HG03469 (cell line): ENCODE results near the gene RPP25.
A peak's percentile ranks its signal among the peaks of the same experiment; 100 is the strongest.
"Not testable (repeated sequence)": the region's sequence is repeated elsewhere in the genome, so short reads cannot be mapped to it uniquely, and the experiment has no call there.

Experiments
- ATAC-seq: cut with Tn5 transposase; IDR thresholded peaks from one replicate; pipeline ENCODE4 v1.9.1; 2021; ENCODE audit warnings: mild to moderate bottlenecking, moderate library complexity, moderate number of reproducible peaks; ENCODE audit not compliant: unreplicated experiment

Gene RPP25

GRCh38 chr15:74963213-74963612, 6.6 kb upstream of the RPP25 start:
- ATAC-seq = no peak

- no peak for ATAC-seq
Measured at GRCh38 chr15:74962671-74963070, 6.1 kb upstream of the RPP25 start.

- no peak for ATAC-seq
Measured at GRCh38 chr15:74962219-74962618, 5.6 kb upstream of the RPP25 start.

GRCh38 chr15:74961616-74962015, 5.0 kb upstream of the RPP25 start:
- ATAC-seq = no peak

DNA sequence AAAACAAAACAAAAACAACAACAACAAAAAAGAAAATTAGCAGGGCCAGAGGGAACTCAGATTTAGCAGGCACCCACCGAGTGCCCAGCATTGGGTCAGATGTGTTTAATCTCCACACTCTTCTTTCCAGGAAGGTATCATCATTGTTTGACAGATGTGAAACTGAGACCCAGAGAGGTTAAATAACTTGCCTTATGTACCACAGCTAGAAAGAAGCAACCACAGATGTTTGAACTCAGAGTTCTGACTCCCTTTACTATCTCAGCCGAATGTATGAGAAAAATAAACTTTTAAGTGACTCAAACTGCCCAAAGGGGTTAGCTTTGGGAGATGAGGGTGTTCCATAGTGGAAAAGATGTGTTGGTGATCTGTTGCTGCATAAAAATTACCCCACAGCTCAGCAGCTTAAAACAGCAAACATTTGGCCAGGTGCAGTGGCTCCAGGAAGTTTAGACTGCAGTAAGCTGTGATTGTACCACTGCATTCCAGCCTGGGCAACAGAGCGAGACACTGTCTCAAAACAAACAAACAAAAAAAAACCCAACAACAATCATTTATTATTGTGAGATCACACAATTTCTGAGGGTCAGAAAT, 4.5 kb upstream of the RPP25 start:
- ATAC-seq = no peak

- no peak for ATAC-seq
Measured at GRCh38 chr15:74960286-74960685, 3.7 kb upstream of the RPP25 start.

DNA sequence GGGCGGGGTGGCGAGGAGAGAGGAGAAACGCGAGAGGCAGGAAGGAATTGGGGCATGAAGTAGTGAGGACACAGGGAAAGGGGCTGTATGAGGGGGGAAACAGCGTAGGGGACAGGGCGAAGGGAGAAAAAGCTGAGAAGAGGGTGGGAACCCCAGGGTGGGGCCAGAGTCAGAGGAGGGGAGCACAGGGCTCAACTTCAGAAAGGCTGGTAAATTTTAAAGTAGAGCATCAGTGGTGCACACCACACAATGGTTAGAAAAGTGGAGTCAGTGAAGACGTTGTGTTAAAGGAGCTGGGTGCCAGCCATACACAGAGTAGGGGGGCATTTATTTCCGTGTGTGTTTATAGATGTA, 3.0 kb upstream of the RPP25 start:
- no peak for ATAC-seq

DNA sequence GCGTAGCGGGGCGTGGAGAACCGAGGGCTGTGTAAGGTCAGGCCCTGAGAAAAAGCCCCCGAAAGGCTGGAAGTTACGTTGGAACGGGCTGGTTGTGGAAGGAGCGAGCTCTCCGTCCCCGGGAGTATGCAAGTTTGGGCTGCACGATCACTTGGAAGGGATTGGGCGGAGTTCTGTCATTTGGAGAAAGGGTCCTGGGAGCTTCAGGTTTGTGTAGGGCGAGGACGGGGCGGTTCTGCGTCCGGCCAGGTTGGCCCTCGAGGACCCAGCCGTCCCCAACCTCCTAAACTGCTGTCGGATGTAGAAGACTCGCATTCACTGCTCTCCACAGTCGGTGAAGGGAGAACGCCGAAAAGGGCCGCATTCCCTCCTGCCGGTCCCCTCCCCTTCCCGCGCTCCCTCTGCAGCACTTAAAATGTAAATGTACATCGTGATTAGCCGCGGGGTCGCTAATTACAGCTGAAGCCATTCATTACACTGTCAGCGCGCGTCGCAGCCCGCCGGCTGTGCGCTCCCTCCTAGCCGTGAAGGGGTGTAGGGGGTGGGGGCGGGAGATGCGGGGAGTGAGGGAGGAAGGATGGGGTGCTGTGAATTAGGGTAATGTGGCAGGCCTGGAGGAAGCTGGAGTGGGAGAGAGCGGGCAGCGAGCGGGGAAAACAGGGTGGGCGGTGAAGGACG, 2.5 kb upstream of the RPP25 start:
- no peak for ATAC-seq

DNA sequence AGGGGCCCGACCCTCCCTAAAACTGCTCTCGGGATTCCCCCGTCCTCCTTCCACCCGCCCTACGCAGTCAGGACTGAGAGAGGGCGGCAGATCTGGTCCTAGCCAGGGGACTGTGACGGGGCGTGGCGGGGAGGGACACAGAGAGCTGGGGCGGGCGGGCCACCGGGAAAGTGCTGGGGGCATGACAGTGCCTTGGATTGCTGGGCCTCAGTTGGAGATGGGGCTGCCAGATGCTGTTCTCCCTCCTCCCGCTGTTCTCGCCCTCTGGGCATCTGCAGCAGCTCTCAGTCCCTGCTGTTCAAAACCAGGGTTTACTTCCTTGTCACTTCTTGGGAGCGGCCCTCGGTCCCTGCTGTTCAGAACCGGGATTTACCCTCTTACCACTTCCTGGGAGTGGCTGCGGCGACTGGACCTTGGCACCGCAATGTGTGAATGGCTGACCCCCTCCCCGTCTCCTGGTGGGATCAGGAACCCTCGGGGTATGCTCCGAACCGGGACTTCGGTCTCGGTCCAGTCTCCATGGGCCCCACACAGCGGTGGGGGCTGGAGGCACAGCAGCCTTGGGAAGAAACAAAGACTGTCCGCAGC, 1.8 kb upstream of the RPP25 start:
- ATAC-seq = no peak

- ATAC-seq = no peak
Measured at GRCh38 chr15:74957476-74958035, 984 bp upstream of the RPP25 start.

GRCh38 chr15:74955796-74956647, 550 bp downstream of the RPP25 start:
- ATAC-seq = no peak

DNA sequence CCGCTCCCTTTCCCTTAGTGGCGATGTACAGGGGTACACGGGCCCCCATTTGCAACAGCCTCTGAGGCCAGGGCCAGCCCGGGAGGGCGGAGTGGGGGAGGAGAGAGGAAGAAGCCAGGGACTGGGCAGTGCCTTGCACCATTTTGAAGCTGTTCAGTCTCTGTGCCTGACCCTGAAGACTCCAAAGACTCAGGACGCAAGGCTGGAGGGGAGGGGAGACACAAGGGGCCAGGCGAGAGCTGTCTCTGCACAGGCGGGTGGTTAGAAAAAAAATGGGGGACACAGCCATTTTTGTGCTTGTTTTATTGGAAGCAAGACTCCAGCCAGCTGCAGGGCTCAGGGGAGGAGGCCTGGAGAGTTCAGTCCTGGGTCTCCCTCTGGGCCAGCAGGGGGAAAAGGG, 1.6 kb downstream of the RPP25 start:
- no peak for ATAC-seq

DNA sequence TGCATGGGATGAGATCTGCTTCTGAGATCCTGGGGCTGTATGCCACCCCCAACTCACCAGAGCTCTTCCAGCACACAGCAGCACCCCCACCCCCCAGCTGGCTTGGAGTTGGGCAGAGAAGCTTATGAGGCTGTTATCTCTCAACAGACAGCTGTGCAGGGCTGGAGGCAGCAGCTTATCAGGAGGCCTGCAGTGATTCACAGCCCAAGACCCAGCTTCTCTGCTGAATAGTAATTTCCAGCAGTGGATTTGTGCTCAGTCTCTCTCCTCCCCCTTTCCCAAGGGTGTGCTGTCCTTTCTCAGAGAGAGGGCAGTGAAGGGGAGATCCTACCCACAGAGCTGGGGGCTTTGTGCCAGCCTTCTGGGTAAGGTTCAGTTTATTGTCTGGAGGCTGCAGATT, 2.1 kb downstream of the RPP25 start:
- ATAC-seq = no peak

- no peak for ATAC-seq
Measured at GRCh38 chr15:74951006-74951405, 5.6 kb downstream of the RPP25 start.

DNA sequence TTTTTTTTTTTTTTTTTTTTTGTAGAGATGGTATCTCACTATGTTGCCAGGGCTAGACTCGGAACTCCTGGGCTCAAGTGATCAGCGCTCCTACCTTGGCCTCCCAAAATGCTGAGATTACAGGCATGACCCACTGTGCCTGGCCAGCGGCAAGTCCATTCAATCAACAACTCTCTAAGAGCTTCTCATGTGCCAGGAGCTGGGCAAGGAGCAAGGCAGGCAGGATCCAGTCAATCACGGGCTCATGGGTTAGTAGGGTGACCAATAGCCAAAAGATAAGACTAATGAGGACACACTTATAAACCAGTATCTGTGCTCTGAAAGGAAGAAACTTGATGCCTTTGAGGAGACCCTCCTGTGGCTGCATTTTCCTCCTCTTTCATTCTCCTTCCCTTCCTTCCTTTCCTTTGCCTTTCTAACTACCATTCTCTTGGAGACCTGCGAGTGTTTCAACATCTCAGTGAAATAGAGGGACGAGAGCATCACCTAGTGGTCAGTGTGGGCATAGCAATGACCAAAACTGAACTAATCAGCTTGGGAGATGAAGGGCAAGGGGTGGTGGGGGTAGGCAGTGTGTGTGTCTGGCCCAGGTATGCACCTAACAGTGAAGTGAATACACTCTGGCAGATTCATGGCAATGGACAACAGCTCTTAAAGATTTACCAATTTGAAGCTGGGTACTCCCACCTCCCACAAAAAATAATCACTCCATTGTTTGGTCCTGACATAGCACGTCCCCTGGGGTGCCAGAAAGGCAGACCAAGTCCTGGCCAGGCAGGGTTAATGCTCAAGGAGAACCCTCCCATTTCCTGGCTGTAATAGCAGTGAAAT, 6.3 kb downstream of the RPP25 start:
- ATAC-seq = no peak

DNA sequence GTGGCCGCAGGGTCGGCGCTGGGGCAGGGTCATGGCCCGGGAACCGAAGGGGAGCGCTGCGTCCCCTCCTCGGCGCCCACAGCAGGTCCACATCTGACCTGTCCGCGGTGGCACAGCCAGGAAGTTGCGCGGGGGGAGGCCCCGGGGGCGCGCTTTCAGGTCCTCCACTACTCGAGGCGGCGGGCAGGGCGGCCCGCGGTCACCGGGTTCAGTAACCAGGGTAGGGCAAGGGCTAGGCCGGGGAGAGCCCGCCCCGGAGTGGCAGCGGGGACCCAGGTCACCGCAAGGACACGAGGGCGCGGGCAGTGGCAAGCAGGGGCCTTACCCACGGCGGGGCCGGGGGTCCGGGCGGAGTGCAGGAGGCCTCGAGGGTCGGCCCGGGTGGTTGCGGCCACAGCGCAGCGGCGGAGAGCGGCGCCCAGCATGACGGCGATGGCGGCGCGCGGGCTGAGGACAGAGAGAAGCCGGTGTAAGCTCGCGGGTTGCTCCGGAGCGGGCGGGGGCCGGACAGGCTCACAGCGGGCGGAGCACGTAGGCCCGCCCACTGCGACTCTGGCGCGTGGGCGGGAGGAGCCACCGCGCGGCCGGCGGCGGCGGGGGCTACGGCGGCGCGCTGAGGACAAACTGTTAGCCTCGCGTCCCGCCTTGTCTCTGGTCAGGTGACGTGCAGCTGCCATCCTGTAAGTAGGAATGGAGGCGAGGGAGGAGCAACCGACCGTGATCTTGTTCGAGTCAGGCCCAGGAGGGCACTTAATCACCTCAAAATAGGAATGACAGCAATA, 18.8 kb downstream of the RPP25 start, which contains the start of gene COX5A:
COX5A (minus strand) TSS at position 484 of the 782 bp plus-strand sequence; CDS start at position 425, 59 bp downstream.
- peak; percentile 61 for ATAC-seq

DNA sequence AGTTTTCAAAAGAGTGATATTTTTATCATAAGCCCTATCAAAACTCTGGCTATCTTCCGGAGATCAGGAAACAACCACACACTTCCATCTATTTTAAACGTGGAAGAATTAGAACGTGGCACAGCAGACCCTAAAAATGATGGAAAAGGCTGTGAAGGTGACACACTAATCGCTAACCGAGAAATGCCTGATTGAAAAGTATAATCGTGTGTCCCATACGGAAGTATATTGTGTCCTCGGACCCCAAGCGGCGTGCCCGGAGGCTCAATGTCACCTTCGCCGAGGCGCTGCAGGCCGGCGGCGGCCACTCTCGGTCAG, 19.3 kb downstream of the RPP25 start:
- ATAC-seq = no peak

DNA sequence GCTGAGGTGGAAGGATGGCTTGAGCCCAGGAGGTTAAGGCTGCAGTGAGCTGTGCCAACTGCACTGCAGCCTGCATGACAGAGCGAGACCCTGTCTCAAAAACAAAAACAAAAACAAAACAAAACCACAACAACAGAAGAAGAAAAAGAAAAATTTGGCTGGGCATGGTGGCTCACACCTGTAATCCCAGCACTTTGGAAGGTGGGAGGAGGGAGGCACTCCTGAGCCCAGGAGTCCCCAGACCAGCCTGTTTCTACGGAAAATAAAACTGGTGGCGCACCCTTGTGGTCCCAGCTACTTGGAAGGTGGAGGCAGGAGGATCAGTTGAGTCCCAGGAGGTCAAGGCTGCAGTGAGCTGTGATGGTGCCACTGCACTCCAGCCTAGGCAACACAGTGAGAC, 21.4 kb downstream of the RPP25 start:
- not testable (repeated sequence) for ATAC-seq

GRCh38 chr15:74933573-74933972, 23.0 kb downstream of the RPP25 start:
- ATAC-seq = no peak

GRCh38 chr15:74928771-74929198, 27.8 kb downstream of the RPP25 start:
- ATAC-seq = no peak
